Measurements from ENCODE around the gene PLEKHA4. TPM values are rescaled to one million over a fixed set of nuclear protein-coding genes. Genes with fewer than 3 reads are reported as not detected.

The PLEKHA4 gene
- total RNA-seq, 1 donor from 2014 or later = 14.4 TPM

DNA sequence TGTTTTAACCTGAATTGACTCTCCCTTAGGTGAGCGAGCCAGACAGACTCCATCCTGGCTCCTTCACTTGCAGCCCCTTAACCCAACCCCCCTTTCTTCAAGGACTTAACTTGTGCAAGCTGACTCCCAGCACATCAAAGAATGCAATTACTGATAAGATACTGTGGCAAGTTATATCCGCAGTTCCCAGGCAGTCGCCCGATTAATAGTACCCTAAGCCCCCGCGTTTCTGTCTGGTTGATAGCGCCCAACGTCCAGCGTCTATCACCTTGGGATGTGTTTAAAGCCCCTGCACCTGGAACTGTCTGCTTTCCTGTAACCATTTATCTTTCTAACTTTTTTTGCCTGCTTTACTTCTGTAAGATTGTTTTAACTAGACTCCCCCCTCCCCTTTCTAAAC lies 38.3 kb downstream of the PLEKHA4 start:
- DNase-seq (ENCODE audit: low read depth) = no peak

DNA sequence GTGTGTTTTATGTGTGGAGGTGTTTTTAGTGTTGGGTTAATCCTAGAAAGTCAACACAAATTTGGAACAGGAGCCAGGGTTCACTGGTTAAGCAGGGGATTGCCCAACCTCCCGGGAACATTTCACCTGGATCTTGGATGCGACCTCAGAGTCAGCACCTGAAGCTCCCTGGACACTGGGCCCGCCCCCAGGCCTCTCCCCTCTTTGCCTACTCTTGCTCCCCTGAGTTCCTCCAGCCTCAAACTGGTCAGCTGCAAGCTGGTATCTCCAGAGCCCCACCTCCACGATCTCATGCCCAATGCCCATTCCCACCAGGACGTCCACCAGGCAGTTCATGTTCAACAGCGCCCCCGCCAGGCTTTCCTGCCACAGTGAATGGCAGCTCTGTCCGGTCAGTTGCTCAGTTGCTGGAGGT lies 41.8 kb downstream of the PLEKHA4 start:
- DNase-seq (ENCODE audit: low read depth) = no peak

DNA sequence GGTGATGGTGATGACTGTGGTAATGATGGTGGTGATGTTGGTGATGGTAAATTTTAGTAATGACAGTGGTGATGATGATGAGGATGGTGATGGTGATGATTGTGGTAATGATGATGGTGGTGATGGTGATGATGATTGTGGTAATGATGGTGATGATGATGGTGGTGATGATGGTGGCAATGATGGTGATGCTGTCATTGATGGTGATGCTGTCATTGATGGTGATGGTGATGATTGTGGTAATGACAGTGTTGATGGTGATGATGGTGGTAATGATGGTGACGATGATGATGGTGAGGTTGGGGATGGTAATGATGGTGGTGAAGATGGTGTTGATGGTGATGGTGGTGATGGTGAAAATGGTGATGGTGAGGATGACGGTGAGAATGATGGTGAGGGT lies 45.9 kb downstream of the PLEKHA4 start:
- no peak for DNase-seq (ENCODE audit: low read depth)

DNA sequence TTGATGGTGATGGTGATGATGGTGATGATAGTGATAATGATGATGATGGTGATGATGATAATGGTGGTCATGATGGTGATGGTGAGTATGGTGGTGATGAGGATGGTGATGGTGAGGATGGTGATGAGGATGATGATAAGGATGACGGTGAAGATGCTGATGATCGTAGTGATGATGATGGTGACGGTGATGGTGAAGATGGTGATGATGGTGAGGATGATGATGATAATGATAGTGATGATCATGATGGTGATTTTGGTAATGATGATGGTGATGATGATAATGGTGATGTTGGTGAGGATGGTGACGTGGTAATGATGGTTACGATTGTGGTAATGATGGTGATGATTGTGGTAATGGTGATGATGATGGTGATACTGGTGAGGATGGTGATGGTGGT lies 46.8 kb downstream of the PLEKHA4 start:
- DNase-seq (ENCODE audit: low read depth) = no peak

DNA sequence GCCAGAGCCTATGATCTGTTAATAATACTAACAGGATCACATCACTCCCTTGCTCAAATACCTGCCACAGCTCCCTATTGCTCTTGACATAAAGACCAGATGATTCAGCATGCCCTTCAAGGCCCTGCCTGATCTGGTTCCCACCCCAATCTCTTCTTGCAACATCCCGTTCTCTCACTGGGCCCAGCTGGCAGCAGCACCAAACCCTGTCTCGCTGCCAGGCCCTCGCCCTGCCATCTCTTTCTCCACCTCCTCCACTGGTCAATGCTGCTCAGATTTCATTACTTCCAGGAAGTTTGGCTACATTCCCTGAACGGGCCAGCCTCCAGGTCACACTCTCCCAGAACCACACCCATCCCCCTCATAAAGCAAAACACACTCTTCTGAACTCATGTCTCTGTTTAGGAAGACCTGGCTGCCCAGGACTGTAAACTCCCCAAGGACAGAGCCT lies 49.0 kb downstream of the PLEKHA4 start:
- peak; percentile 94 for DNase-seq (ENCODE audit: low read depth)

DNA sequence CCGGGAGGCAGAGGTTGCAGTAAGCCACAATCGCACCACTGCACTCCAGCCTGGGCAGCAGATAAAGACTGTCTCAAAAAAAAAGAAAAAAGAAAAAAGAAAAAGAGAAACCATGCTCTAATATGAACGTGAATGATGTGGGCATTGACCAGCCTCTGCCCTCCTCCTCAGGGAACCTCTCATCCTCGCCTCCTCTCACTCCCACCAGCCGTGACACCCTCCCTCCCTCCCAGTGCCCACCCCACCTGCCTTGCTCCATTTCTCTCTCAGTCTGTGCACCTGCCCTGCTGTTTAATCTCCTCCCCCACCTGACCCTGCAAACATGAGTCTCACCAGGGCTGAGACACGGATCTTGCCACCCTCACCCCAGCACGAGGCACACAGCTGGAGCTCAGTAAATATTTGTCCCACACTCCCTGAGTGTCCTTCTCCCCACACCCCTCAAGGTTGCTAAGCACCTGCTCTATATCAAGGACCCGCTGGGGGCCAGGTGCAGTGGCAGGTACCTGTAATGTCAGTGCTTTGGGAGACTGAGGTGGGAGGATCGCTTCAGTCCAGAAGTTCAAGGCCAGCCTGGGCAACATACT lies 50.1 kb downstream of the PLEKHA4 start:
- no peak for DNase-seq (ENCODE audit: low read depth)

DNA sequence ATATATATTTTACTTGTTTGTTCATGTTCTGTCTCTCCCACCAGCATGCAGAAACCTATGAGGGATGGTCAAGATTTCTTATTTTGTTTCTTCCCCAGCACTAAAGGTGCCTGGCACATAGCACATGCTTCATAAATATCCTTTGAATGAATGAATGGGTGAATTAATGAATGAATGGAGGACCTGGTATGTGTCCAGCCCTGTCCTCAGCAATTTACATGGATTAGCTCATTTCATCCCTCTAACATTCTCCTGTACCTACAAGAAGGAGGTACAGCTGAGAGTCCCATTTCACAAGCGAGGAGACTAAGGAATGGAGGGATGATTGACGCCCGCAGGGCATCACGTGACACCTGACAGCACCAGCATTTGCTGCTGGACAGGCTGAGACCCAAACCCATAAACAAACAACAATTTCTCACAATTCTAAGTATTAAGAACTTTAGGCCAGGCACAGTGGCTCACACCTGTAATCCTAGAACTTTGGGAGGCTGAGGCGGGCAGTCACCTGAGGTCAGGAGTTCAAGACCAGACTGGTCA lies 50.8 kb downstream of the PLEKHA4 start:
- no peak for DNase-seq (ENCODE audit: low read depth)

DNA sequence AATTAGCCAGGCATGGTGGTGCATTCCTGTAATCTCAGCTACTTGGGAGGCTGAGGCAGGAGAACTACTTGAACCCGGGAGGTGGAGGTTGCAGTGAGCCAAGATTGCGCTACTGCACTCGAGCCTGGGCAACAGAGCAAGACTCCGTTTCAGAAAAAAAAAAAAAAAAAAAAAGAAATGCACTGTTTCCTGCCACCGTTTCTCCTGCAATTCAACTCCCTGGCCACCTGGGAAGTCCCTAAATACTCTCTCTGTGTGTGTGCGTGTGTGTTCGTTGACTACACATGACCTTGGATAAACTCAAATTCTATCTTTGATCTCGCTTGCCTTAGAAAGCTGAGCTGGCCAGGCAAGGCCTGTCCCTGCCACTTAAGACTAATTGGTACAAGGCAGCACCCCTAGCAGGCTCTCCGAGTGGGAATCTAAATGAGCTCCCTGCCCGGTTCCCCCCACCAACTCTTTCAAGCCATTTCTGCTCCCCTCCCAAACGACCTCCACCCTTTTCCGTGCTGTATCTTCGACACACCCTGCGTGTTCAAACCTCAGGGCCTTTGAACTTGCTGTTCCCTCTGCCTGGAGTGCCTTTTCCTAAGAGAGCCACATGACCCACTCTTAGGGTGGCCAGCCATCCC lies 52.4 kb downstream of the PLEKHA4 start:
- DNase-seq (ENCODE audit: low read depth) = peak; percentile 77

DNA sequence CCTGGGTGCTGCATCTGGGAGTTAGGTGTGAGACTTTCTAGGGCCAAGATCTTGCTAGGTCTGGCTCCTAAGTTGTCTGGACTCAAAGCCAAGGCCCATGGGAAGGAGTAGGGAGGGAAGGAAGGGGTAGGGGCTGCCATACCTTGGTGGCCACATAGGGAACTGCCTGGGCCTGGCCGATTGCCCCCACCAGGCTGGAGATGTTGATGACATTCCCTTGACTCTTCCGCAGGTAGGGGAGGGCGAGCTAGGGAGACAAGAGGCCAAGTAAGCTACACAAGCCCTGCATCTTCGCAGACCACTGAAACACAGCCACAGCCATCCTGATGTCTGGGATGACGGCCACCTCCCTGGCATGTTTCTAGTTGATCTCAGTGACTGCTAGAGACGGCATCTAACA lies 53.5 kb downstream of the PLEKHA4 start:
- DNase-seq (ENCODE audit: low read depth) = no peak

DNA sequence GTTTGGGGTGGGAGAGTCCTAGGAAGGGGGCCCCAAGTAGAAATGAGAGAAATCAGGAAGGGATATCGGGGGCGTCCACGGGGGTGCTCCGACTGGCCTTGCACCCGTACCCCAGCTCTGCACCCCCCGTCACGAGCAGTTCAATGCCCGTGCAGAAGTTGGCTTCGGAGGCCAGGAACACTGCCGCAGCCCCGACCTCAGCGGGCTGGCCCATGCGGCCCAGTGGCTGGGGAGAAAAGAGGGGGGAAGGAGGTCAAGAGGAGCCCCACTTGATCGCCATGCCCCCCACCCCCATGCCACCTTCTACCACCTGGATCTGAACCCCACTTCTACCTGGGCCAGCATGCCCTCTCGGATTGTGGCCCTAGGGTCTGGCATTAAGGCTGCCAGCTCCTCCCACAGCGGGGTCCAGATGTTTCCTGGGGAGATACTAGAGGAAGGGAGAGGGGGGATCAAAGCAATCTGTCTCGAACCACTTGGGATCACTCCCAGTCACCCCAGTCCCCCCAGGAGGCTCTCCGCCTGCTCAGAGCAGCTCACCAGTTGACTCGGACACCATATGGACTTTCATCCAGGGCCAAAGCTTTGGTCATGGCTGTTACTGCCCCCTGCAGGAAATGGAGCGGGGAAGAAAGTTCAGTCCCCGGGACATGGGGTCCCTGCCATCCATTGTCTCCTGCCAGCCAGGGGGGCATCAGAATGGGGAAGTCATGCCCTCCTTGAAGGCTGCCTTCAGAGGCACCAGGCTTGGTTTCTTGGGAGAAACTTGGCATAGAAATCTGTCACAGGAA lies 55.1 kb downstream of the PLEKHA4 start:
- no peak for DNase-seq (ENCODE audit: low read depth)

DNA sequence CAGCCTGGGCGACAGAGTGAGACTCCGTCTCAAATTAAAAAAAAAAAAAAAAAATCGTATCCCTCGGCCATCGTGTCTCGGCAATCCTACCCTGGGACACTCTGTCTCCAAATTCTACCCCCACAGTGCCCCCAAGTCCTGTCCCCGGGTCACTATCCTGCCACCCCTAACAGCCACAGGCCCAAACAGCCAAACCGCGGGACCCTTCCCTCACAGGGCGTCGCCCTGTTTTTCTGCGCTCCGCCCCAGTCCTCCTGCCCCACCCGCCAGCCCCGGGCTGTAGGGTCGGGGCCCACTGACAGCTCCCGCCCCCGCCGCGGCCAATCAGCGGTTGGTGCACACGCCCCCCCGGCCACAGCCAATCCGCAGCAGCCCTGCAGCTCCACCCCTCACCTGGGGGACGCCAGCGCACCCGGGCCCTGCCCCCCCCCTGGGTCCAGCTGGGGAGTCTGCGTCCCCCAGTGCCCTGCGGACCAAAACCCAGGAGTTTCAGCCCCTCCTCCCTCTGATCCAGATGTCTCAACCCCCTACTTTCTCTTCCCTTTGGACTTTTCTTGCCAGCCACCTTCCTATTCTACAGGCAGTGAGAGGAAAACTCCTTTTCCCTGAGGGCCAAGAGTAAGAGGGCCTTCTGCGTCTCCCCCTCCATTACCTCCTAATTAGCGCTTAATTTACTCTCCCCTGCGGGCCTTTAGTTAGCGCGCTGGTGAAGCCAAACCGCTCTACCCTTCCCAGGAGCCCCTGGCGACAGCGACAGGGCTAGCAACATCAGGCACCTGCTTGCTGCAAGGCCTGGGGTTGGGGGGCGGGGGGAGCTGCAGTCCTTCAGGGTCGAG lies 56.1 kb downstream of the PLEKHA4 start:
- DNase-seq (ENCODE audit: low read depth) = peak; percentile 21

DNA sequence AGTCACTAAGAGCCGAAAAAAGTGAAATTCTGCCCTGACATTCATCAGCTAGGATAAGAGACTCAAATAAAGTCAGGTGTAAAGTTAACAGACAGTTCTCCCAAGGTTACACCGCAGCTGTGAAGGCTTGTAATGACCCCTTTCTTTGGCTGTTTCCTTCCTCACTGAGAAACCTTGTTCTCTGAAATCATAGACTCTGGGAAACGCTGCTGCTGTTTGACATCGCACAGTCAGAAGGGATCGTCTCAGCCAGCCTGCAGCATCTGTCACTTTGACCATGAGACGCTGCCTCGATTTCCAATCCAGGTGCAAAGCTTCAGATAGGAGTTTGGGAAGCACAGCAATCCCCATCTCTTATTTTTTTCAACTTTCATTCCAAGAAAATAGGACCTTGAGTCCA lies 58.3 kb downstream of the PLEKHA4 start:
- no peak for DNase-seq (ENCODE audit: low read depth)

DNA sequence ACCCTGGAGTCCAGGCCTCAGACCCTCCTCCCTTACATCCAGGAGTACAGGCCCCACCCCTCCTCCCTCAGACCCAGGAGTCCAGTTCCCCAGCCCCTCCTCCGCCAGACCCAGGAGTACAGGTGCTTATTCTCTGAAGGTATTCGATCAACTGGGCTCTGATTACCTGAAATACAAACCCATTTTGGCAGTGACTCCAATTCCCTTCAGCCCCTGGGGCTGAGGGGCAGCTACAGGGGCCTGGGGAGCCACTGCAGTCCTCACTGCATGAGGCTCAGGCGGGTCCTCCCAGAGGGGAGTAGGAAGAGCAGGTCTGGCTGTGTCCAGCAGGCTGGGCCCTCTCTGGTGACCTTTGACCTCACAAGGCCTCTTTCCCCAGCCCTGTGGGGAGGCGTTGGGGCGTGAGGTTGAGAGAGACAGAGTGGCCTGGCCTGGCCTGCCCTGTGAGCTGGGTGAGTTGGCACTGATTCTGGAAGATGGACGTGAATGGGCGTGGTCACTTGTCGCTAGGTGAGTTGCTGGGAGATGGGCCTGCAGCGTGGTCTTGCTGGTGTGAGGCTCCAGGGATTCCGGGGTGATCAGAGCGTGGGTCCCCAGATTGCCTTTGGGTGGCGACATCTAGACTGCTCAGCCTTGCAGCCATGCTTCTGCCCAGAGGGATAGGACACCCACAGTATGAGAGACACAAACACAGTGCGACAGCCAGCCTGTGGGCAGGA lies 60.7 kb downstream of the PLEKHA4 start:
- DNase-seq (ENCODE audit: low read depth) = no peak

DNA sequence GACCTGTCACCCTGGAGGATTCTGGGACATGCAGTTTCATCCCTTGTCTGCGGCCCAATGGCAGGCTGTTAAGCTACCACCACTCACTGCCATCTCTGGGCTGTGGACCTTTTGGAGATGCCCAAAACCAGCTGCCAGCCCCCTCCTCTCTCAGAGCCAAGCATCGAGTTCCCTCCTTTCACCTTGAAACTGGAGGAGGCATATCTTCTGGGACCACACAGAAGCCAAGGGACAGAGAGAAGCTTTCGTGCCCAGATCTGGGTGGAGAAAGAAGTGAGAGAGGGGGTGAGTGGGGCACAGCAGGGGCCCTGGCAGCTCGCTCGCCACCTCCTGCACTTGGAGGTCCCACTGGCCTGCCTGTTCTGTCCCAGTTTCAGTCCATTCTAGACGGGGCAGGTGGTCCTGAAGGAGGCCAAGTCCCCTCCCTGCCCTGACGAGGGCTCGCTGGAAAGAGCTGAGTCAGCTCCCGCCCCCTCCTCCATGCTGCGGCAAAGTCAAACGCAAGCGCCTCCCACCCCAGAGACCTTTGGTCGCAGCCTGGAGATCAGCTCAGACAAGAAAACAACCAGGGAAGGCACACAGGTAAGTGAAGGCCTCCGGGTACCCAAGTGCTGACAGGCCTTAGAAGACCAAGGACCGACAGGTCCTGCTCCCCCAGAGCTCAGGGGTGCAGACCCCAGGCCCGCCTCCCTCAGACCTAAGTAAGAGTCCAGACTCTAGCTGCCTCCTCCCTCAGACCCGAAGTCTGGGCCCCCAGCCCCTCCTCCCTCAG lies 61.4 kb downstream of the PLEKHA4 start:
- peak; percentile 33 for DNase-seq (ENCODE audit: low read depth)

DNA sequence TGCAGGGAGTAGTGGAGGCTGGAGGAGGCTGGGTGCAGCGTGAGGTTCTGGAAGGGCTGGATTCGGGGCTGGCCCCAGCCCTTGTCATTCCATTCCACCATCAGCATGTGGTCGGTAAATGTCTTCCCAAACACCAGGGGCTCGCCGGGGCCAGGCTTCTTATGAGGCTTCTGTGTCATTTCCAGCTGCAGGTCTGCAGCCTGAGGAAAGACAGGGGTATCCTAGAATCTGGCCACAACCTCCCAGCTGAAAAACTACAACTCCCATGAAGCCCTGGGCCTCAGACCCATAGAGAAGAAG lies 61.9 kb downstream of the PLEKHA4 start:
- no peak for DNase-seq (ENCODE audit: low read depth)

DNA sequence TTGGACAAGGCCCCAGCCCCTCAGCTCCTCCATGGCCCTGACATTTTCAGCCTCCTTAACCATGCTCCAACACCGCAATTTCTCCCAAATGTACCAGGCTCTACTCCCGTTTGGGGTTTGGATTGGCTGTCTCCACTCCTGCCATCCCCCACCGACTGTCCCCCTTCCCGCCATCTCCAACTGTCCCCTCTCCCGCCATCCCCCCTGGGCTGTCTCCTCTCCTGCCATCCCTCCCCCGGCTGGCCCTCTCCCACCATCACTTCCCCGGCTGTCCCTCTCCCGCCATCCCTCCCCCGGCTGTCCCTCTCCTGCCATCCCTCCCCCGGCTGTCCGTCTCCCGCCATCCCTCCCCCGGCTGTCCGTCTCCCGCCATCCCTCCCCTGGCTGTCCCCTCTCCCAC lies 63.0 kb downstream of the PLEKHA4 start:
- DNase-seq (ENCODE audit: low read depth) = no peak

DNA sequence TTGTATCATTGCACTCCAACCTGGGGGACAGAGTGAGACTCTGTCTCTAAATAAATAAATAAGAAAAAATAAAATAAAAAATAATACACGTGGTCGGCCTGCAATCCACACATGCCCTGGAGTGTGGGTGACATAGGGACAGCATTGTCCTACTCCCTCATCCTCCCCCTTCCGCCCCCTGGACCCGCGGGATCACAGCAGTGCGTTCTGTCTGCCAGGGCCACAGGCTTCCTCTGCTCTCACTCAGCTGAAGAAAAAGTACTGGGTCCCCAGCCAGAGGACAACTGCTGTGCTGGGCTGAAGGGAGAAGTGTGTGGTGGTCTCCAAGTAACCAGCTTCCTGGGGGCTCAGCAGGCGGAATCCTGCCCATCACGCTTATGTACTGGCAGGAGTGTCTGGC lies 63.9 kb downstream of the PLEKHA4 start:
- no peak for DNase-seq (ENCODE audit: low read depth)

DNA sequence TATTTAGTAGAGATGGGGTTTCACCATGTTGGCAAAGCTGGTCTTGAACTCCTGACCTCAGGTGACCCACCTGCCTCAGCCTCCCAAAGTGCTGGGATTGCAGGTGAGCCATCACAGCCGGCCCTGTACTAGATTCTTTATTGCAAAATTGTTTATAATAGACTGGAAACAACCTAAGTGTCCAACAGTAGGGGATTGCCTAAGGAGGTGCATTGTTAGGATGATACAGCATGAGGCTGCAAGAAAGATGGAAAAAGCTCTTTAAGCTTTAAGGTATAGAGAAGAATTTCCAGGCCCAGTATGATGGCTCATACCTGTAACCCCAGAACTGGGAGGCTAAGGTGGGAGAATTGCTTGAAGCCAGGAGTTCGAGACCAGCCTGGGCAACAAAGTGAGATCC lies 65.8 kb downstream of the PLEKHA4 start:
- DNase-seq (ENCODE audit: low read depth) = no peak

DNA sequence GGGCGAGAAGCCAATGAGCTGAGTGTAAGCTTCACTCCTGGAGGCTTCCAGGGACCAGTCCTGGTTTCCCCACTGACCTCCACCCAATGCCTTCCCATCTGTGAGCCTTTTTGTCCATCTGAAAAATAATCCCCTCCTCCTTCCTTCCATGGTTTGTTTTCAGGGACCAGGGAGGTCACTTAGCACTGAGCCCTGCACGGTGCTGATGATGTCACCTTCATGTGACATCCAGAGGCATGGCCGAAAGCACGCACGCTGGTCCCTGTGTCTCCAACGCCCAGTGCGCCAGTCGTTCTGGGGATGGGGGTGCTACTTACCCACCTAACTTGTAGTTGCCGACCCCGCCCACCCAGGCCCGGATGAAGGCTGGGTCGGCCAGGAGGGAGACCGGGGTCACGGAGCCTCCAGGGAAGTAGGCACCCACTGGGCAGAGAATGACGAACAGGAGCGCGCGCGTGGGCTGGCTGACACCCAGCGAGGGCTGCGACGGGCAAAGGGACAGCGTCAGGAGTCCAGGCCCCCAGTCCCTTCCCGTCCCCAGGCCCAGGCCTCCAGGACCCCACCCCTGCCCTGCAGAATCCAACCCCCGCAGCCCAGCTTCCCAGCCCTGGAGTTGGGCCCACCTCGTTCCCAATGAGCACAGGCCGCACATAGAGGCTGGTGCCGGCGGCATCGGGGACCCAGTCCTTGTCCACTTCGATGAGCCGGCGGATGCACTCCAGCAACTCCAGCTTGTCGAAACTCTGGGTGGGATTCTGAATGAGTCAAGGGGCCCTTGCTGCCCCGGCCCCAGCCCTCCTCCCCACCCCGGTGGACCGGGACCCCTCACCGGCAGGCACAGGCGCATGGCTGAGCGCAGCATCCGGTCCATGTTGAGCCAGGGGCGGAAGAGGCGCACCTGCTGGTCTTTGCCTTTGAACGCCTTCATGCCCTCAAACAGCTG lies 68.8 kb downstream of the PLEKHA4 start:
- no peak for DNase-seq (ENCODE audit: low read depth)

DNA sequence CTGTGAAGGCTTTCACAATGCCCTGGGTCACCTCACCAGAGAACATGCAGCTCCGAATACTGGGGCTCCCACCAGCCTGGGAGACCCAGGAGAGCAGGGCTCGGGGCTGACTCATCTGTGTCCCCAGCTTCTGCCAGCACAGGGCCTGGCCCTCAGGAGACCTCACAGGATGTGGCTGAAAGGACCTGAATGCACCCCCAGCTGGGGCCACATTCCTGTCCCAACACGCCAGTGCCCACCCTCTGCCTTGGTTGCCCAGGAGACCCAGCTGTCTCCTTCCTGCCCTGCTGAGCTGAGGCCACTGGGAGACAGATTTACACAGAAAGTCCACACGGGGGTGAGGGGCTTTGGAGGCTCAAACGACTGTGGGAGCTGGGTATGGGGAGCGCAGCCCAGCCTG lies 69.5 kb downstream of the PLEKHA4 start:
- no peak for DNase-seq (ENCODE audit: low read depth)
